ENCODE measurements around the gene CAMTA1. TPM values are rescaled to one million over a fixed set of nuclear protein-coding genes. Genes with fewer than 3 reads are reported as not detected.

Gene CAMTA1
- total RNA-seq, 1 experiment from 2014 or later: 60.0 TPM

- H3K27me3 Mint-ChIP-seq (ENCODE audit: insufficient read depth, unreplicated experiment): peaks cover 9% of the 10 kb centered on the region
- no peak overlapping the region for H3K27ac Mint-ChIP-seq (ENCODE audit: unreplicated experiment)
- no peaks in the 10 kb centered on the region for H3K36me3 Mint-ChIP-seq (ENCODE audit: insufficient read depth, unreplicated experiment)
- CTCF ChIA-PET: no interaction called here
- no peak overlapping the region for H3K4me3 Mint-ChIP-seq (ENCODE audit: unreplicated experiment)
- Histone ChIP-seq H3K4me1 (no peaks in the 10 kb centered on the region), H3K4me3 (ENCODE audit: low read depth, low read length) (no peak overlapping the region), H3K36me3 (ENCODE audit: control insufficient read depth, insufficient read depth, low read length) (no peaks in the 10 kb centered on the region), H3K27me3 (replicated peaks; ENCODE audit: control insufficient read depth, insufficient read depth, low read length) (no peaks in the 10 kb centered on the region; the same call in 1 of the 2 replicates), H3K9me3 (no peaks in the 10 kb centered on the region)
- POLR2A ChIA-PET: no interaction called here
- BruUV-seq (replicated peaks): no TSS peak
- H3K9me3 Mint-ChIP-seq (ENCODE audit: unreplicated experiment): no peaks in the 10 kb centered on the region
- peak in 1 of 2 experiments; percentile 25 for DNase-seq
- intact Hi-C loops (cut with micrococcal nuclease; ENCODE audit: unreplicated experiment): no loop called here
- no peaks in the 10 kb centered on the region for H3K4me1 Mint-ChIP-seq (ENCODE audit: low read depth, unreplicated experiment)
- TF ChIP-seq CTCF (IDR thresholded peaks at IDR 0.05; ENCODE audit: insufficient read depth in 1 of 2, low read depth in 1 of 2, low read length in 1 of 2, severe bottlenecking in 1 of 2, unreplicated experiment in 1 of 2): no peak
Observed at GRCh38 chr1:7586031-7586941, 801.0 kb downstream of the CAMTA1 start.

- Histone ChIP-seq H3K4me3 (ENCODE audit: low read depth, low read length) (no peak overlapping the region), H3K4me1 (no peaks in the 10 kb centered on the region), H3K27me3 (replicated peaks; ENCODE audit: control insufficient read depth, insufficient read depth, low read length) (no peaks in the 10 kb centered on the region; the same call in 1 of the 2 replicates), H3K36me3 (ENCODE audit: control insufficient read depth, insufficient read depth, low read length) (no peaks in the 10 kb centered on the region), H3K9me3 (no peaks in the 10 kb centered on the region)
- POLR2A ChIA-PET: no interaction called here
- Mint-ChIP-seq H3K4me1 (ENCODE audit: low read depth, unreplicated experiment) (no peaks in the 10 kb centered on the region), H3K9me3 (ENCODE audit: unreplicated experiment) (no peaks in the 10 kb centered on the region), H3K36me3 (ENCODE audit: insufficient read depth, unreplicated experiment) (no peaks in the 10 kb centered on the region), H3K27me3 (ENCODE audit: insufficient read depth, unreplicated experiment) (peaks cover 10% of the 10 kb centered on the region), H3K4me3 (ENCODE audit: unreplicated experiment) (no peak overlapping the region), H3K27ac (ENCODE audit: unreplicated experiment) (no peak overlapping the region)
- CTCF ChIA-PET: no interaction called here
- no peak for TF ChIP-seq CTCF (IDR thresholded peaks at IDR 0.05; ENCODE audit: insufficient read depth in 1 of 2, low read depth in 1 of 2, low read length in 1 of 2, severe bottlenecking in 1 of 2, unreplicated experiment in 1 of 2)
- intact Hi-C loops (cut with micrococcal nuclease; ENCODE audit: unreplicated experiment): no loop called here
- DNase-seq: peak in 1 of 2 experiments; percentile 18
- BruUV-seq (replicated peaks): no TSS peak
Observed at GRCh38 chr1:7587108-7587772, 802.0 kb downstream of the CAMTA1 start.

GRCh38 chr1:7587773-7588456 lies 802.7 kb downstream of the CAMTA1 start:
- Mint-ChIP-seq H3K36me3 (ENCODE audit: insufficient read depth, unreplicated experiment) (no peaks in the 10 kb centered on the region), H3K4me3 (ENCODE audit: unreplicated experiment) (no peak overlapping the region), H3K4me1 (ENCODE audit: low read depth, unreplicated experiment) (no peaks in the 10 kb centered on the region), H3K27me3 (ENCODE audit: insufficient read depth, unreplicated experiment) (peaks cover 13% of the 10 kb centered on the region), H3K27ac (ENCODE audit: unreplicated experiment) (no peak overlapping the region), H3K9me3 (ENCODE audit: unreplicated experiment) (no peaks in the 10 kb centered on the region)
- H3K36me3 ChIP-seq (ENCODE audit: control insufficient read depth, insufficient read depth, low read length): no peaks in the 10 kb centered on the region
- CTCF ChIA-PET: no interaction called here
- intact Hi-C loops (cut with micrococcal nuclease; ENCODE audit: unreplicated experiment): no loop called here
- no TSS peak for BruUV-seq (replicated peaks)
- no peaks in the 10 kb centered on the region for H3K9me3 ChIP-seq
- peak in 1 of 2 experiments; percentile 16 for DNase-seq
- no peaks in the 10 kb centered on the region; the same call in 1 of the 2 replicates for H3K27me3 ChIP-seq (replicated peaks; ENCODE audit: control insufficient read depth, insufficient read depth, low read length)
- no peaks in the 10 kb centered on the region for H3K4me1 ChIP-seq
- H3K4me3 ChIP-seq (ENCODE audit: low read depth, low read length): no peak overlapping the region
- POLR2A ChIA-PET: no interaction called here
- TF ChIP-seq CTCF (IDR thresholded peaks at IDR 0.05; ENCODE audit: insufficient read depth in 1 of 2, low read depth in 1 of 2, low read length in 1 of 2, severe bottlenecking in 1 of 2, unreplicated experiment in 1 of 2): no peak
